8988T (cell line): ENCODE results near the gene RAB11FIP3.

ENCODE experiments used
- DNase-seq: peaks from one replicate; pipeline ENCODE4 v3.0.0; 2011

The RAB11FIP3 gene

DNA sequence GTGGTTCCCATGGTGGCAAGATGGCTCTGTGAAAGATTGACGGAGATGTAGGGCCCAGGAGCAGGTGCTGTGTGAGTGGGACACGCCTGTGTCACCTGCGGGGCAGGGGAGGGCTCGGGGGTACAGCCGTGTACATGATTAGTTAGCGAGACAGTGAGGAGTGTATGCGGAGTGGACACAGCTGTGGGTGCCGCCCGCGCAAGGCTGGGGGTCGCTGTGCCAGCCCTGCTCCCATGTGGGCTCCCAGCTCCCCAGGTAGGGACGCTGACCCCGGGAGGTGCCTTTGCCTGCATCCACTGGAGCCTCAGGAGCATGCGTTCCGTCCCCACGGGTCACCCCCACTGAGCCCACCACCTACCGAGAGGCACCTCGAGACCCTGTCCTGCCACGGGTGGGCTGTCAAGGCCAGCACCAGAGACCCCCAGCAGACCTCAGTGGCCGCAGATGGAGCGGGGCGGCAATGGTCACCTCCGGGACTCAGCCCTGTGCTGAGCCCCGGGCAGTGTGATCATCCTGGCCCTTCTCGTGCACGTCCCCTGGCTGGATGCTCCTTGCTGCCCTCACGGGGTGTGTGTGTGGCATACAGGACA is 109.5 kb downstream of the RAB11FIP3 start:
- DNase-seq: peak; percentile 80

DNA sequence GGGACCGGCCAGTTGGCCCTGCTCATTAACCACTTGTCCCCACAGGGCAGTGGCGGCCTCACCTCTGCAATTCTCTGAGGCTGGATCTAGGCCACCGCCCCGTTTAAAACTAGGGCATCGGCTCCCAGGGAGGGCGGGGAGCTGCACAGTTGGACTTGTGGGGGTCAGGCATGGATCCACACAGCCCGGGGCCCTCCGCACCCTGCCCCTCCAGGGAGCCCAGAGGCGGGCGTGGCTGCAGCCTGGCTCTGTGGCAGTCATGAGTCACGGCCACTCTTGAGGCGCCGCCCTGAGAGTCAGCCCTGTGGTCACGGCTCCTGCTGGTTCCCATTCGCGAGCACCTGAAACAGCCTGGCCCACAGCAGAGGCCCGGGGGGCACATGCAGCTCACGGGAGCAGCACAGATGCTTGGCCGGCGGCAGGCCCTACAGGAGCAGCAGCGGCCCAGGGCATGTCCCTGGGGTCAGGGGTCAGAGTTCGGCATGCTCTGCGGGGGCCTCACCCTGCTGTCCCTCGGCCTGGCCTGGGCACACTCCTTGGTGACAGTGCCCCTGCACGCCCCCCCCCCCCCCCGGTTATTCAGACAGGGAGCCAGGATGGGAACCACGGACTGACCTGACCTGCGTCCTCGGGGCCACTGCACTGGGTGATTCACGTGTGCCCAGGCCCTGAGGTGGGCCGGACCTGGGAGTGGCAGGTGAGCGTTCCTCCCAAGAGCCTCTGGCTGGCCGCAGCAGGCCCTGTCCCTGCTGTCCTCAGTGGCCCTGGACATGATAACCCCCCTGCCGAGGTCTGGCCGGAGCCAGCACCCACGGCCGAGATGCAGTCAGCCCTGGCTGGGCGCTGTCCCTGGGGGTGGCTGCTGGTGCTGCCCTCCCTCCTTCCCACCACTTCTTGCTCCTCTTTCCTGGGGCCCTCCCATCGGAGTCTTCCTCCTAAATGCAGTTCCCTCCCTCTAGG is 110.3 kb downstream of the RAB11FIP3 start:
- DNase-seq: peak; percentile 97

DNA sequence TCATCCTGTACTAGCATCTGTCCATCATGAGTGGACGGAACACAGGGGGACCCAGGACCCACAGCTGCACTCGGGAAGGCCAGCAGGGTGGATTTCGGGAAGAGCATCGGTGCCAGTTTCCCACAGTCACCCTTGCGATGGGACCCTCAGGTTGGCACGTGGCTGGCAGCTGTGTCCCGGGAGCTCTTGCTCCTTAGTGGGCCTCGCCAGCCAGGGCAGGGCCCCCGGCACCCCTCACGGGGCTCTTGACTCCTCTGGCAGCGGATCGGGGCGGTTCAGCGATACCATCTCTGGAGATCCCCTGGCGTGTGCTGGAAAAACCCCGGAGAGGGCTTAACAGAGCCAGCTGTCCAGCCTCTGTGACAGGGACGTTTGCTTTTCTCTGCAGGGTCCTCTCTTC is 111.3 kb downstream of the RAB11FIP3 start:
- DNase-seq: no peak

DNA sequence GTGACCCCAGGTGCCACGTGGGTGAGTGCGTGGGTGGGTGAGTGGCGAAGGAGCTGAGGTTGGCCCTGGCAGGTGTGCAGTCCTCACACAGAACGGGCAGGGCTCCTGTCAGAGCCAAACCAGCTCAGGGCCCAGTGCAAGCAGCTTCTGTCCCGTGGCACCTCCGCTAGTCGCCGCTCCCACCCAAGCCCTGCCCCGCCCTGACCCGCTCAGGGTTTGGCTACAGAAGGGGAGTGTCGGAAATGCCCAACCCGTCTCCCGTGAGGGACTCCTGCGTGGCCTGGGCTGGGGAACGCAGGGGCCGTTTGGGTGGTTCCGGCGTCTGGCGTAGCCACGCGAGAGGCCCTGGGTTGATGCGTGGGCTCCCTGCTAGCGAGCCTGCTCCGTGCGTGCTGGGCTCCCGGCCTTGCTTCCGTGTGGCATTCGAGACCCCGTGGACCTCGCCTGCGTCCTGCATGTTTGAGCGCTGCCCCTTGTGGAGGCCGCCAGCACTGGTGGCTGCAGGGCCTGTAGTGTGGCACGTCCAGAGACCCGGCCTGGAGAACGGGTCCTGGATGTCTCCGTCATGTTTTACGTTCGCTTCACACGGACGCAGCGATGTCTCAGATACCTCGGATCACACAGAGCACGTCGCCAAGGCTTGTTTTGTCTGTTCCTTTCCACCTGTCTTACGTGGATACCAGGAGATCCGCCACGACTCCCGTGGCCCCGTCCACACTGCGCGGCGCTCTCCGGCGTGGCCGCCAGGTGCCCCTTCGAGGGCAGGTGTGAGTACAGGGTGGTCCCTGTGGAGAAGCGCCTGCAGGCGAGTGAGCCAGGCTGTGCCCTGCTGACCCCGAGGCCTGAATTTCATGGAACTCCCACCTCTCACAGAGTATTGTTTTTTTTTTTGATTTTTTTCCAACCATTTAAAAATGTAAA is 112.2 kb downstream of the RAB11FIP3 start:
- no peak for DNase-seq

DNA sequence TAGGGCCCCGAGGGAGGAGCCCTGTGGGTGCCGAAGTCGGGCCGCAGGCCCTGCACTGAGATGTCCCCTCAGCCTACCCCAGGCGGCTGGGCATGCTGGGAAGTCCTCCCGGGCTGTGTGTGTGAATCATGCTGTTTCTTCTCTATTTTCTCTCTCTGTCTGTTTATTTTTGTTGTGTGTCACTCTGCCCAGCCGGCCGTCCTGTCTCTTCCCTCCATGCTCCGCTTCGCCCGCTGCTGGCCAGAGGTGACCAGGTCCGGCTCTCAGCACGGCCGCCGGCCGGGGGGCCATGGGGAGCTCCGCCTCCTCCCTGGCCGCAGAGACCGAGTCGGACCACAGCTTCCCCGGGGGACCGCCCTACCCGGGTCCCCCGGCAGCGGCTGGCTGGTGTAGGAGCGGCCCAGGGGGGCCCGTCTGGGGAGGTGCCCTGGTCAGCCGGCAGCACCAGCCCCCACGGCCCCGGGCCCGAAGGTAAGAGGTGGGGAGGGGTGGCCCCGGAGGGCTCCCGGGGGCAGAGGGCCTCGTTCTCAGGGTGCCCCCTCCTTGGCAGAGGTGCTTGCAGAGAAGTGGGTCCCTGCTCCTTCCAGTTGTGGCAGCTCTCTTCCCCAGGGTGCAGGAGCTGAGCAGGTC is 114.6 kb downstream of the RAB11FIP3 start:
- no peak for DNase-seq

DNA sequence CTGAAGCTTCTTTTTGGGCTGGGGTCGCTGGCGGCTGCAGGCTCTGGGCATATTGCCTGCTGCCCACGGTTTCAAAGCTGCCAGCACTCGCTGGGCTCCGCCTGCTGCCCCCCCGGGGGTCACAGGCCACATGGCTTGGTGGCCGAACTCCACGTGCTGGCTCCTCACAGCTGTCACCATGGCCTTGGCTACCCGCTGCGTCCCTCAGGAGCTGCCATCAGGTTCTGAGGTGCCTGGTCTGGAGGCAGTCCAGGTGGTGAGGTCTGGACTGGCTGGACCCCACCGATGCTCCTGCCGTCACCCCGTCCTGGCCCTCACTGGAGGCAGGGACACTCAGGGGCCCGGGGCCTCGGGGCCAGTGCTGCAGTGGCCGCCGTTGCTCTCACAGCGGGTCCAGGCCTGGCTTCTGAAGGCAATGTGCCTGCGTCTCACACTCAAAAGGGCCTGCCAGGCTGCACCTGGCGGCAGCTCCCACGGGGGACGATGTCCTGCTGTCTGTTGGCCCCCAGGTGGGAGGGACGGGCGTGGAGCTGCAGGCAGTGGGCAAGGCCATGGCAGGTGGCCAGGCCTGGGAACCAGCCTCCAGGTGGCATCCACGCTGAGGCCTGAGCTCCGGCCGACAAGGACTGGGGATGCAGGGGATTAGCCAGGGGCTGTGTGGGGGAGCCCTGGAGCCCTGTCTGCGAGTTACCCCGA is 115.3 kb downstream of the RAB11FIP3 start:
- no peak for DNase-seq

DNA sequence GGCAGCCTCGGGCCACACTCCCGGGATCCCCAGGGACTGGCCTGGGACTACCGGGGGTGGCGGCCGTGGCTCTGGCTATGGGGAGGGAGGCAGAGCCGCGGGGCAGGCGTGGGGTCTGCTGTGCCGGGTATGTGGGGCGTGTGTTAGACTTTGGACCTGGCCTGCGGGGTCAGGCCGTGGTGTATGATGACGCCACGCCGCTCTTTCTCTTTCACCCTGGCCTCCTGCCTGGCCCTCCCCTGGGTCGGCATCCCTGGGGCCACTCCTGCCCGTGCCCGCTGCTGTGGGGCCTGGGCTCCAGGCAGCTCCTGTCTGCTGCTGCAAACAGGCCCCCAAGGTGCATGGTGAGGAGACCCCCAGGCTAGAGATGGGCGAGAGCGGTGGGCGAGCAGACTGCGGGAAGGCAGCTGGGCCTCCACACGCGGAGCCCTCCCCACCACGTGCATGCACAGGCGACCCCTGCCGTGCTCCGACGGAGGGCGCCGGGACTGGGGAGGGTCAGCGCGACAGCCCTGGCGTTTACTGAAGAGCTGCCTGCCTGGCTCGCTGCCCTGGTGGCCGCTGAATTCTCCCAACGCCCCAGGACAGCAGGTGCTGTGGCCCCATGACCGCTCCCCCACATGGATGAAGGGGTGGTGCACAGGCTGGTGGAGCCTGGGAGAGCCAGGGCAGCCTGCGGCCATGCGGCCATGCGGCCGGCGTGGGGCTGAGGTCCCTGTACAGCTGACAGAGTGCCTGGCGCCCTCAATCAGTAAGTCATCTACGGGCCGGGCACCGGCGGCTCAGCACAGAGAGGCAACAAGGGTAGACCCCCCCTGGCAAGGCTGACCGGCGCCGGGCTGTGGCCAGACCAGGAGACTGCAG is 118.1 kb downstream of the RAB11FIP3 start:
- no peak for DNase-seq

DNA sequence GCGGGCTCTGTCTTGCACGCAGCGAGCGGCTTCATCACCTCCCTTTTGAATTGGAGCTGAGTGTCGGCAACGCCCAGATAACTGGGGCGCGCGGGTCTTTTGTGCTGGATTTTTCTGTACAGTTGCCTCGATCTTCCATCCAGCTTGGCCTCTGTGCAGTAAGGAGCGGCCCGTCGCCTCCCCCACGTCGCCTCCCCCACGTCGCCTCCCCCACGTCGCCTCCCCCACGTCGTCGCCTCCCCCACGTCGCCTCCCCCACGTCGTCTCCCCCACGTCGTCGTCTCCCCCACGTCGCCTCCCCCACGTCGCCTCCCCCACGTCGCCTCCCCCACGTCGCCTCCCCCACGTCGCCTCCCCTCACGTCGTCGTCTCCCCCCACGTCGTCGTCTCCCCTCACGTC is 119.1 kb downstream of the RAB11FIP3 start:
- no peak for DNase-seq

DNA sequence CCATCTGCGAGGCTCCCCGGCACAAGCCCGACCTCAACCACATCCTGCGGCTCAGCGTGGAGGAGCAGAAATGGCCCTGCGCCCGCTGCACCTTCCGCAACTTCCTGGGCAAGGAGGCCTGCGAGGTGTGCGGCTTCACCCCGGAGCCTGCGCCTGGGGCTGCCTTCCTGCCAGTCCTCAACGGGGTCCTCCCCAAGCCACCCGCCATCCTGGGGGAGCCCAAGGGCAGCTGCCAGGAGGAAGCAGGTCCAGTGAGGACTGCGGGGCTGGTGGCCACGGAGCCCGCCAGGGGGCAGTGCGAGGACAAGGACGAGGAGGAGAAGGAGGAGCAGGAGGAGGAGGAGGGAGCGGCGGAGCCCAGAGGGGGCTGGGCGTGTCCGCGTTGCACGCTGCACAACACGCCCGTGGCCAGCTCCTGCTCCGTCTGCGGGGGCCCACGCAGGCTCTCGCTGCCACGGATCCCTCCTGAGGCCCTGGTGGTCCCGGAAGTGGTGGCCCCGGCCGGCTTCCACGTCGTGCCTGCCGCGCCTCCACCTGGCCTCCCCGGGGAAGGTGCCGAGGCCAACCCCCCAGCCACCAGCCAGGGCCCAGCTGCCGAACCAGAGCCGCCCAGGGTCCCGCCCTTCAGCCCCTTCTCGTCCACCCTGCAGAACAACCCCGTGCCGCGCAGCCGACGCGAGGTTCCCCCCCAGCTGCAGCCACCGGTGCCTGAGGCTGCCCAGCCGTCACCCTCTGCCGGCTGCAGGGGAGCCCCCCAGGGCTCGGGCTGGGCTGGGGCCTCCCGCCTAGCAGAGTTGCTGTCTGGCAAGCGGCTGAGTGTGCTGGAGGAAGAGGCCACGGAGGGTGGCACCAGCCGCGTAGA is 121.7 kb downstream of the RAB11FIP3 start:
- no peak for DNase-seq

DNA sequence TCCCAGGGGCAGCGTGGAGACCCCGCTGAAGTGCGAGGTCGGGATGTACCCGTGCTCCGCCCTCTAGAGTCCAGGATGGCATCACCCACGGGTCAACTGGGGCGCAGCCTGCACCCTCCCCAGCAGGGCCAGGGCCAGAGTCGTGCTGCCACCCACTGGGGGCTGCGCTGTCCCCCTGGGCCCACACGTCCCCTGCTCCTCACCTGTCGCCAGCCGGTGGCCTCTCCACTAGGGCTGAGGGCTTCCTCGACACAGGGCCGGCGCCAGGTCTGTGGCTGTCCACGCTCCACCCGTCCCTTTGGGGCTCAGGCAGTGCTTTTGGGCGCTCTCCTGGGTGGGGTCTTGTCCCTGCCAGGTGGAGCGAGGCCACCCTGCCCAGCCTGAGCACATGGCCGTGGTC is 123.1 kb downstream of the RAB11FIP3 start:
- no peak for DNase-seq

DNA sequence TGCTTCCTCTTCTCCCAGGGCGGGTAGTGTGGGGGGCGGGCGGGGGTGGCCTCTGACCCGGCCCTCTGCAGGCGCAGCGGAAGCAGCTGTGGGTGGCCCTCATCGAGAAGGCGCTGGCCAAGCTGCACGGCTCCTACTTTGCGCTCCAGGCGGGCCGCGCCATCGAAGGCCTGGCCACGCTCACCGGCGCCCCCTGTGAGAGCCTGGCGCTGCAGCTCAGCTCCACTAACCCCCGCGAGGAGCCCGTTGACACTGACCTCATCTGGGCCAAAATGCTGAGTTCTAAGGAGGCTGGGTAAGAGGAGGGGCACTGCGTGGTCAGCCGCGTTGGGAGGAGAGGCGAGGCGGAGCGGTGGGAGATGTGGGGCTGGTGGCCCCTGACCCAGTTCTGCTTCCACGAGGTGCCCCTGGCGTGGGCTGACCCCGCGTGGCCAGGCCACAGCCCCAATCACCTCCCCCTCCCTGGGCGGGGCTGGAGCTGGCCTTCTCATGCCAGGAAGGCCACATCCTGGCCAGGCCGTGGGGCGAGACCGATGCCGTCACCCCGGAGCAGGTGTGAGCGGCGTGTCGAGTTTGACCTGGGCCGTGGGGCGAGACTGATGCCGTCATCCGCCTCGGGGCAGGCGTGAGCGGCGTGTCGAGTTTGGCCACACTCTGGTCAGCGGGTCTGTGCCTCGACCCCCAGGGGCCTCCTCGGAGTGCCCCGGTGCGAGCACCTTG is 124.3 kb downstream of the RAB11FIP3 start:
- no peak for DNase-seq

DNA sequence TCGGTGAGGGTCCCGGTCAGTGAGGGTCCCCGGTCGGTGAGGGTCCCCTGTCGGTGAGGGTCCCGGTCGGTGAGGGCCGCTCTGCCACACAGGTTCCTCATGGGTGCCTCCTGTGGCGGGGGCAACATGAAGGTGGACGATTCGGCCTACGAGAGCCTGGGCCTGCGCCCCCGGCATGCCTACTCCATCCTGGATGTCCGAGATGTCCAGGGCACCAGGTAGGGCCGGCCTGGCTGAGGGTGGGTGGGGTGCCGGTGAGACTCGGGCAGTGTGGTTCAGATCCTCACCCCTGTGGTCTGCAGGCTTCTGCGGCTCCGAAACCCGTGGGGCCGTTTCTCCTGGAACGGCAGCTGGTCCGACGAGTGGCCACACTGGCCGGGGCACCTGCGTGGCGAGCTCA is 125.8 kb downstream of the RAB11FIP3 start:
- no peak for DNase-seq

DNA sequence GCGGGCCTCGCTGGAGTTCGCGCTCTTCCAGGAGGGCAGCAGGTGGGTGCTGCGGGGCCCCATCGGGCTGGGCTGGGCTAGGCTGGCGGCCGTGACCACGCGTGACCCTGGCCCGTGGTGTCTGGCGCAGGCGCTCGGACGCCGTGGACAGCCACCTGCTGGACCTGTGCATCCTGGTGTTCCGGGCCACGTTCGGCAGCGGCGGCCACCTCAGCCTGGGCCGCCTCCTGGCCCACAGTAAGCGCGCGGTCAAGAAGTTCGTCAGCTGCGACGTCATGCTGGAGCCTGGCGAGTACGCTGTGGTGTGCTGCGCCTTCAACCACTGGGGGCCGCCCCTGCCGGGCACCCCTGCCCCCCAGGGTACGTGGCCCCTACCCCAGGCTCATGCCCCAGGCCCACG is 126.7 kb downstream of the RAB11FIP3 start:
- no peak for DNase-seq

DNA sequence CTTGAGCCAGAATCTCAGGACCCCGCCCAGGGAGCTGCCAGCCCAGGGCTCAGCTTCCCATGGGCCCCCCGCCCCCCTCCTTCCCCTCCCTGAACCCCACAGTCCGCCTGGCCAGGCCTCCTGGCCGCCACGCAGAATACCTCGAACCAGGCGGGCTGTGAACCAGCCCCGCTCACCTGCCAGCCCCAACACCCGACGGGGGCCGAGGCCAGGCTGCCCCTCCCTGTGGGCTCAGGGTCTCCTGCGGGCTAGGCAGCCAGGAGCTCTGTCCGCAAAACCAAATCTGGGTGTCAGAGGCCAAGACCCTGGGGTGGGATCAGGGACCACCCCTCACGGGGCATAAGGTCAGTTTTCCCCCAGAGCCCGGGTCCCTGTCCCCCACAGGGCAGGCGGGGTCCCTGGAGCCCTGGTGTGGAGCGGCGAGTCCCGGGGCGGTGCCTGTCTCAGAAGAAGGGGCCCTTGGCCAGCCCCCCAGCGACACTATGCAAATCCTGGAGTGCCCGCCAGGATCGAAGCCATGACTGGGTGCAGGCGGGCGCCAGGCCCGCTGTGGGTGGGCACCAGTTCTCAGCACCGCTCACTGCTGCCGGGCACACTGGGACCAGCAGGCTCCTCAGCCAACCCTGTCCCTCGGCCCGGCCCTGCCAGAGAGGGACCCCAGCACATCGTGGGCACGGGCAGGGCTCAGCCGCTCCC is 128.3 kb downstream of the RAB11FIP3 start:
- no peak for DNase-seq

DNA sequence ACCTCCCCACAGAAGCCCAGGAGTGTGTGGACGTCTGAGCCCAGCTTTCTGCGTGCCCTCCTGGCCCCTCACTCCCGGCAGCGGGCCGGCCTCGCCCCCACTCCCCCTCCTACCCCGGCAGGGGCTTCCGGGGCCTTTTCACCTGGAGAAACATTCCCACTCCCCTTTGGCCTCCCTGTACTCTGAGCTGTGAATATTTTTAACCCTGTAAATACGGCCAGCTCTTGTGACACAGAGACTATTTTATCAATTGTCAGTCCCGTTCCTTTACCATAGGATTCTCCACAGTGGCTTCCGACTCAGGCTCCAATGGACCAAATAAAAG is 128.8 kb downstream of the RAB11FIP3 start:
- no peak for DNase-seq

DNA sequence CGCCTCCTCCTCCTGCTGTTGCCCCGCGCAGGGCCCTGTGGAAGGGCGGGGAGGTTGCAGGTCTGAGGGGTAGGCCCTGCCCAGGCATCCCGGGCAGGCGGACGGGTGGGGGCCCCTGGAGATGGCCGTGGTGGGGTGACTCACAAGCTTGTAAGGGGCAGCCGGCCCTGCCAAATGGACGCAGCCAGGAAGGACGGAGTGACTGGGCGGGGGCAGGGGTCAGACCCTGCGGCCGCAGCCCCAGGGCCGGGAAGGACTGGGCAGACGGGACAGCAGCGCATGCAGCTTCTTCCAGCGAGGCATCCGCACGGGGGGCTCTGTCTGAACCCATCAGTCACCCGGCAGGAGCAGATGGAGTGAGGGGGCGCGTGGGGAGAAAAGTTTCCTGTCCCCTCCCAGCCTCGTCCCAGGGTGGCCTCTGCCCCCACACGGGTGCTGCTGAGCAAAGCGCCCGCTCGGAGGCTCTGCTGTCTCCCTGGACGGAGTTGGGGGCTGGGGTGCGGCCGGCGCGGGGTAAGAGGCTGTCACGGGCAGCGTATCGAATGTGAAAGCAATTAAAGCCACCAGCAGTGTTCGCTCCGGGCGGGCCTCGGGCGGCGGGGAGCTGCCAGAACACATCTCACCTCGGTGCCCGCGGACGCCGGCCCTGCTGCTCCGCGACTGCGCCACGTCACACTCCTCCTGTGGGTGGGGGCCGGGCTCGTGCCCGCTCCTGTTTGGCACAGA is 129.4 kb downstream of the RAB11FIP3 start:
- no peak for DNase-seq

DNA sequence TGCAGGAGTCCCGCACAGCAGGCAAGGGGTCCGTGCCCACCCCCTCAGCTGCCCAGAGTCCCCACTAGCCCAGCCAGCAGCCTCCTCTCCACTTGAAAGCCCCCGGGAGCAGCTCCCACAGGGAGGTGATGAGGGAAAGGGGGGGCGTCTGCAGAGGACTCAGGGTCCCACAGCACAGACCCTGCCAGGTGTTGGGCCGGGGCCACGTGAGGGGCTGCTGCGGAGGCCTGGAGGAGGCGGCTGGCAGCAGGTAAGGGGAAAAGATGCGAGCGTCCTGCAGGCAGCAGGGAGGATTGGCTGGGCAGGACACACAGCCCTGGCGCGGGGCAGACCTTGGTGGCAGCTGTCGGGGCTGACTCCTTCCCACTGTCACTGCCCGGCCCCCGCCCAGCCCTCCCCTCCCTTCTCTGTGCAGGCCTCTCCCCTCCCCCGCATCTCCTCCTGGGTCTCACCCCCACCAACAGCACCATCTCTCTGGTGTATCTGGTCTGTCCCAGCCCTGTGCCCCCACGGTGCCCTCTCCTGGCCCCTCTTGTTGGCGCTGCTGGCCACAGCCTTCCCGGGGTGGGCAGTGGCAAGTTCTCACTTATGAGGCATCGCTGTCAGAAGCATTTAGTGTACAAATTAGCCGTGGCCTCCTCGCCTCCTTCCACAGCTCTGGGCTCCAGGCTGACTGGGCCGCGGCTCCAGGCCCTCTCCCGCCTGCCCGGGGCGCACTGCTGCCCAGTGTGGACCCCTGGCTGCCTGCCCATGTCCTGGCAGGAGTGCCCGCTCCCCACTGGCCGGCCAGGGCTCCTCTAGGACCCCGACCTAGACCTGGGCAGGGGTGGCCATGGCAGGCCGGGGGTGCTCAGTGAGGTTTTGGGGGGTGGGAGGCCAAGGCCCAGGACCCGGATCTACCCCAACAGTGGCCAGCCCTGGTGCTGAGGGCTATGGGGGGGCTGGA is 130.4 kb downstream of the RAB11FIP3 start:
- no peak for DNase-seq
